GM12873 (cell line): ENCODE data around the gene GOLGA3.

Source experiments
- TF ChIP-seq, protein P1 (sequence below): IDR thresholded peaks from 2 replicates; pipeline ENCODE4 v1.5.1; 2012; ENCODE audit warnings: low read depth, mild to moderate bottlenecking, moderate library complexity, low read length, control low read depth; ENCODE audit not compliant: insufficient read depth; ENCODE audit errors: missing control alignments

Gene GOLGA3

DNA sequence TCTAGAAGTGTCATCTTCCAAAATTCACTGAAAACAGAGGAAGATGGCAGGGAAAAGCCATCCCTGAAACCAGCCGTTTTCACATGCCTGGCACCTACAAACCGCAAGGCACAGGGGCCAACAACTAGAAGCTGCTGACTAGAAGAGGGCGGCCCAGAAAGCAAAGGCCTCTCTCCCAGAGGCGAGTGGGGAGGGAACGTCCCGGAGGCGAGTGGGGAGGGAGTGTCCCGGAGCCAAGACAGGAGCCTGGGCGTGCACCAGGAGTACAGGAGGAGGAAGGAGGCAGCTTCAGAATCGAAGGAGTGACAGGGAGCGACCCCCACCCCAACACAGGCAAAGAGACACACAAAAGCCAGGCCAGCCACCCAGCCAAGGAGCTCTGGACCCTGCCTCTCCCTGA, 88.0 kb downstream of the GOLGA3 start:
- TF ChIP-seq, protein P1, sequence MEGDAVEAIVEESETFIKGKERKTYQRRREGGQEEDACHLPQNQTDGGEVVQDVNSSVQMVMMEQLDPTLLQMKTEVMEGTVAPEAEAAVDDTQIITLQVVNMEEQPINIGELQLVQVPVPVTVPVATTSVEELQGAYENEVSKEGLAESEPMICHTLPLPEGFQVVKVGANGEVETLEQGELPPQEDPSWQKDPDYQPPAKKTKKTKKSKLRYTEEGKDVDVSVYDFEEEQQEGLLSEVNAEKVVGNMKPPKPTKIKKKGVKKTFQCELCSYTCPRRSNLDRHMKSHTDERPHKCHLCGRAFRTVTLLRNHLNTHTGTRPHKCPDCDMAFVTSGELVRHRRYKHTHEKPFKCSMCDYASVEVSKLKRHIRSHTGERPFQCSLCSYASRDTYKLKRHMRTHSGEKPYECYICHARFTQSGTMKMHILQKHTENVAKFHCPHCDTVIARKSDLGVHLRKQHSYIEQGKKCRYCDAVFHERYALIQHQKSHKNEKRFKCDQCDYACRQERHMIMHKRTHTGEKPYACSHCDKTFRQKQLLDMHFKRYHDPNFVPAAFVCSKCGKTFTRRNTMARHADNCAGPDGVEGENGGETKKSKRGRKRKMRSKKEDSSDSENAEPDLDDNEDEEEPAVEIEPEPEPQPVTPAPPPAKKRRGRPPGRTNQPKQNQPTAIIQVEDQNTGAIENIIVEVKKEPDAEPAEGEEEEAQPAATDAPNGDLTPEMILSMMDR = no peak

DNA sequence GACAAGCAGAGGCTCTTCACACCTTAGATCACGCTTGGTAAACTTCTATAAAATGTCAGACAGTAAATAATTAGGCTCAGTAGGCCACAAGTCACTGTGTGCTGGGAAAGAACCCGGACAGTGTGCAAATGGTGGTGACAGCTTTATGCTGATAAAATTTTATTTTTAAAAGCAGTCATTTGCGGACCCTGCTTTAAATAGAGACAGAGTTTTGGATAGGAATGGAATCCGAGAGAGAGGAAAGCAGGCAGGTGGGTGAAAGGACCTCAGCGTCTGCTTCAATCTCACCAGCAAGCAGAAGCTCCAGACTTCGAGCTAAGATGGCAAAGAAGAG, 88.4 kb downstream of the GOLGA3 start:
- TF ChIP-seq, protein P1 = no peak

DNA sequence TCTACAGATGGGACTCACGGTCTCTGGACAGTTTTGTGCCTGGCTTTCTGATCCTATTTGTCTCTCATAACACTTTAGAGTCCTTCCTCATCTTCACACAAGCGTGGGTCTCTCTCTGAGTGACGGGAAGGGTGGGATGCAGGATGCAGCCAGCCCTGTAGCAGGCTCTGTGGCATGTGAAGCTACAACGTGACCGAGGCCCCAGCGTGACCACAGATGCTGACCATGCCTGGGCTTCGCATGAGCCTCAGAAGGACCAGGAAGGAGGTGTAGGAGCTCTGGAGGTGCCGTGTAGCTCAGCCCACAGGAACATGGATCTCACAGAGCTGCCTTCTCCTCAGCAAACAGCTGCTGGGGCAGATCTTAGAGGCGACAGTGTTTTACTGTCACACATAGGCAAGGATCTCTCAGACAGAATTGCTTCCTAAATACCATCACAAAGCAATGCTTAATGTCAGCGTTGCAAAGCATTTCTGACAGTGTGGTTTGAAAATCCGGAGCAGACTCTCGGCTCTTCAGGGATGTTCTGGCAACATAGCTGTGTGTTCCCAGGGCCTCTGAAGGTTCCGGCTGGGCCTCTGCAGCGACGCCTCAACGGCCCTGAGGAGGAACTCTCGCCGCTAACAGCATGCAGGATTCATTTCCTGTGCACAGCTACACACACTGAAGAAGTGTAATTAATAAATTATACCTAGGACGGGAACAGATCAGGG, 88.9 kb downstream of the GOLGA3 start:
- TF ChIP-seq, protein P1 = no peak

DNA sequence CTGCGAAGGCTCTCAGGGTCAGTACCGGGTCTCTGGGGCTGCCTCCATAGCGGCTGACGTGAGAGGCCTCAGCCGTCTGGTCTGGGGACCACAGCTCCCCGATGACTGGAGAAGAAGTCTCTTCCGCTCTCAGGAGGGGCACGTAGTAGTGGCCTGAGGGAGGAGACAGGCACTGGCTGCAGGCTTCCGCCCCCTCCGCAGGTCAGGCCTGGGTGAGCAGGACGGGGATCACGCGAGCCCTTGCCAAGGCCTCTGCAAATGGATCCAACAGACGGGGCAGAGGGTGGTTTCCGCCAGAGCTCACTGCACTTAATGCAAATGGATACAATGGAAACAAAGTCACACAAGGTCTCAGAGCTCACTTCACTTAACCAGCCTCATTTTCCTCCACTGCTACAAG, 91.8 kb downstream of the GOLGA3 start:
- TF ChIP-seq, protein P1 = no peak

DNA sequence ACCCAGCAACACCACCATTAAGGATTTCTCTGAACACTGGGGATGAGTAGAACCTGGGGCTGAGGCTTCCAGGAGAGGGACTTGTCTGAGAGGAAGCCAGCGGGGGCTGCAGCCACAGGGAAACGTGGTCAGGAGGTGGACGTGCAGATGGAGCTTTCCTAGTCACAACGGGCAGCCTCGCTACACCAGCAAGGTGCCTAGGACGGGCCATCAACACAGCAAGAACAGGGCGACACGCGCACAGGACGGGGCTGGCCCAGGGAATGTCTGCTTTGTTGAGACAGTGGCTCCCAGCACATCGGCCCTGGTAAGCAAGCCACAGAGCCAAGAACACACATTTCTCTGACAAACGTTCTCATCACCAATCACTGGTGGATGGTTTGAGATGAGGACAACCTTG, 92.3 kb downstream of the GOLGA3 start:
- TF ChIP-seq, protein P1 = no peak

DNA sequence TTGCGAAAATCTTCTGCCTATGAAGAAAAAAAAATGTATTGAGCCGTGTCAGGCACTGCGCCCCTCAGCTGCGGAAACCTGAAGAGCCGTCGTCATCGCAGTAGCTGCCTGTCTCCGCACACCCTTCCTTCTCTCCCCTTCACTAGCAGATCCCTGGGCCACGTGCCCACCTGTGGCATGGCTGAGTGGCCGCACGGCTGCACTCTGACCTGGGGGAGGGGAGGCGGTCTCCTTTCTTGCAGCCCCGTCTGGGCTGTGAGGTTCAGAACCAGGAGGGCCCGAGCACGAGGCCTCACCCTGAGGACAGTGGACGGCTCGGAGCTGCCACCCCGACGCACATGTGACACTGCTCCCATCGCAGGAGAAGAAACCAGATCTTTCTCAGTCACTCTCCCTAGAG, 93.2 kb downstream of the GOLGA3 start:
- TF ChIP-seq, protein P1 = no peak

DNA sequence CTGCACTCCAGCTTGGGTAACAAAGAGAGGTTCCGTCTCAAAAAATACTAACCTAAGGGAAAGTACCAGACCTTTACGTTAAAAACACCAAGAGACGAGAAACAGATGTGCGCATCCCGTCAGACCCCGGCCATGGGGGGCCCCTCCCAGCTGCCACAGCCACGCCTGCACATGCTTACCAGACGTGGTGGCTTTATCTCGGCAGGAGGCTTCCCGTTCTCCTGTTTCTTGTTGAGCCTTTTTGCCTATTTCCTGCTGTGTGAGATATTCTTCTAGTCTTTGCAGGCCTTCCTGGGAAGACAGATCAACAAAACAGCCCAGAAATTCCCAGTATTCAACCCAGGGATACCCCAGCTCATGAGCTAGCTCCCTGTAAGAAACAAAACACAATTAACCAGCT, 94.5 kb downstream of the GOLGA3 start:
- TF ChIP-seq, protein P1 = no peak

DNA sequence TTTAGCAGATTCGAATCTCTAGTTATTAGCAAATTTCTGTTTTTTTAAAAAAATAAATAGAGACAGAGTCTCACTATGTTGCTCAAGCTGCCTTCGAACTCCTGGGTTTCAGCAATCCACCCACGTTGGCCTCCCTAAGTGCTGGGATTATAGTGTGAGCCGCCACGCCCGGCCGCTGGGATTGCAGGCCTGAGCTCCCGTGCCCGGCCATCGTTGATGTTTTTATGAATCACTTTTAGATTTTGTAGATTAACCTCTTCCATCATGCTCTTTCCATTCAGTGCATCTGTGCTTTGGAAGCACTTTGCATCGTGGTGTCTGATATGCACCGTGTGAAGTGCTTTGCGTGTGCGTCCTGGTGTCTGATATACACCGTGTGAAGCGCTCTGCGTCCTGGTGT, 97.1 kb downstream of the GOLGA3 start:
- TF ChIP-seq, protein P1 = no peak
